OCI-LY7 (cell line): ENCODE results near the gene STARD9.

Source experiments
- CTCF ChIP-seq: fragments of 200-600 bp; sonication (generic); conservative IDR thresholded peaks from 2 replicates; pipeline ENCODE4 v1.5.1; 2014; ENCODE audit warnings: mild to moderate bottlenecking, antibody characterized with exemption, low read length, moderate library complexity, mixed read lengths
- EZH2phosphoT487 ChIP-seq: fragments of 200-600 bp; sonication (generic); IDR thresholded peaks from 2 replicates; pipeline ENCODE4 v1.6.1; 2018; ENCODE audit warnings: low read depth, borderline replicate concordance, mild to moderate bottlenecking, mixed run types, antibody characterized with exemption, low read length, moderate library complexity, mixed read lengths

DNA sequence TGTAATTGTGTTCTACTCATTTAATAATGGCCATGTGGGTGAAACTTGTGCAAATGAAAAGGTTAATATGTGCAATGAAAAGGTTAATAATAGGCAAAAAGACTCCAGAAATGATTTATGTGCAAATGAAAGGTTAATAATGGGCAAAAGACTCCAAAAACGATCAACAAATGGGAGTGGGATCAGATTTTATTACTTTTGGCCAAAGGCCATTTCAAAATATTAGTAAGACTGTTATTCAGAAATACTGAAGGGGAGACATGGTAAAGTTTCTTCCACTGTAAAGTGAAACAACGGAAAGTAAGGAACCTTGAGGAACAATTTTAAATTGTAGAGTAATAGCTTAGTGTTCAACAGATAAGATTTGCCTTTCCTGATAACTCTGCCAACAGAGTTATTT is 40.7 kb downstream of the STARD9 start:
- no peak for TF ChIP-seq CTCF
- no peak for TF ChIP-seq EZH2phosphoT487
